Endothelial cell (in vitro differentiated cells): ENCODE results near the gene SIM2. TPM values are rescaled to one million over a fixed set of nuclear protein-coding genes. Genes with fewer than 3 reads are reported as not detected.

Experiments
- DNase-seq: peaks from one replicate; pipeline ENCODE4 v3.0.0; 2021; ENCODE audit warnings: low spot score
- H3K27ac Mint-ChIP-seq: one replicate; pipeline ENCODE4 v1.8.0; 2021; ENCODE audit warnings: mixed read lengths, inconsistent platforms; ENCODE audit not compliant: unreplicated experiment
- H3K27me3 Mint-ChIP-seq: one replicate; pipeline ENCODE4 v1.8.0; 2021; ENCODE audit warnings: mild to moderate bottlenecking, moderate library complexity, mixed read lengths, inconsistent platforms; ENCODE audit not compliant: unreplicated experiment
- H3K36me3 Mint-ChIP-seq: one replicate; pipeline ENCODE4 v1.8.0; 2021; ENCODE audit warnings: mild to moderate bottlenecking, low read depth, mixed read lengths, inconsistent platforms; ENCODE audit not compliant: unreplicated experiment
- H3K4me1 Mint-ChIP-seq: one replicate; pipeline ENCODE4 v1.8.0; 2021; ENCODE audit warnings: mild to moderate bottlenecking, mixed read lengths, inconsistent platforms; ENCODE audit not compliant: unreplicated experiment
- H3K4me3 Mint-ChIP-seq: one replicate; pipeline ENCODE4 v1.8.0; 2021; ENCODE audit warnings: mild to moderate bottlenecking, mixed read lengths, inconsistent platforms; ENCODE audit not compliant: unreplicated experiment
- H3K9me3 Mint-ChIP-seq: one replicate; pipeline ENCODE4 v1.8.0; 2021; ENCODE audit warnings: mixed read lengths, inconsistent platforms; ENCODE audit not compliant: unreplicated experiment
- total RNA-seq: library from RNA; stranded (reverse); fragmentation: NEBNext Ultra II Directional; extraction: Animal tissue kit (Norgen Biotek cat#: 25700); gene quantifications from one replicate; pipeline ENCODE4 v1.2.1, GENCODE V29; 2021; ENCODE audit not compliant: unreplicated experiment
- TF ChIP-seq, protein P1 (sequence below): fragments of 200-600 bp; sonication (generic); IDR thresholded peaks from one replicate; pipeline ENCODE4 v1.5.0; 2021; ENCODE audit warnings: antibody characterized with exemption; ENCODE audit not compliant: unreplicated experiment

The SIM2 gene
- total RNA-seq, 1 donor from 2014 or later, result 17.1 TPM

DNA sequence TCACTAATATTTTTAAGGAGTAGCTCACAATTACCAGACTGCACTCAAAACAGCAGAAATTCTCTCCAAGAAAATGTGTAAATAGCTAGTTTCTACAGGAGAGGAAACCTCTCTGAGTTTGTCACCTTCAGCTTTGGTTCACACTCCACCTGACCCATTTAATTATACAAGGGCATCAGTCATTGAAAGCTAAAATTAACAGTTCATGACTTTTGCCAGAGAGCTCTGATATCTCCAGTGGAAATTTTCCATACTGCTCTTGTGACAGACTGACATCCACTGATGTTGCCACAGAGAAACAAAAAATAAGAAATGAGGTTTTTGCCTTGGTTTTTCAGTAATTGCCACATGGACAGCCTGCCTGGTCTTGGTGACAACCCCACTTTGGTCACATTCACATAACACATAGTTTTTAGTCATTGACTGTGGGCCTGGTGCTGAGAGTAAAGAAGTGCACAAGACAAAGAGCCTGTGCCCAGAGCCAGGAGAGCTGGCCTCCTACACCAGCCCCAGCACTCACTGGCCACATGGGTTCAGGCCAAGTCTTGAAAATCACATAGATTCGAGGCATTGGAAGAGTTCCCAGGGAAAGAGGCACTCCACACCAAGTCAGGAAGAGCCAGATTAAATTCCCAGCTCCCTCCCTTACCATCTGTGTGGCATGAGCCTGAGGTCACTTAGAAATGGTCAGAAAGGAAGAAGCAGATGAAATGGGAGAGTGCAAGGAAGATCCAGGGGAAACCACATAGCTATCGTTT lies 13.8 kb upstream of the SIM2 start:
- no peaks in the 10 kb centered on the region for H3K4me1 Mint-ChIP-seq
- no peaks in the 10 kb centered on the region for H3K9me3 Mint-ChIP-seq
- no peak overlapping the region for H3K4me3 Mint-ChIP-seq
- TF ChIP-seq, protein P1, sequence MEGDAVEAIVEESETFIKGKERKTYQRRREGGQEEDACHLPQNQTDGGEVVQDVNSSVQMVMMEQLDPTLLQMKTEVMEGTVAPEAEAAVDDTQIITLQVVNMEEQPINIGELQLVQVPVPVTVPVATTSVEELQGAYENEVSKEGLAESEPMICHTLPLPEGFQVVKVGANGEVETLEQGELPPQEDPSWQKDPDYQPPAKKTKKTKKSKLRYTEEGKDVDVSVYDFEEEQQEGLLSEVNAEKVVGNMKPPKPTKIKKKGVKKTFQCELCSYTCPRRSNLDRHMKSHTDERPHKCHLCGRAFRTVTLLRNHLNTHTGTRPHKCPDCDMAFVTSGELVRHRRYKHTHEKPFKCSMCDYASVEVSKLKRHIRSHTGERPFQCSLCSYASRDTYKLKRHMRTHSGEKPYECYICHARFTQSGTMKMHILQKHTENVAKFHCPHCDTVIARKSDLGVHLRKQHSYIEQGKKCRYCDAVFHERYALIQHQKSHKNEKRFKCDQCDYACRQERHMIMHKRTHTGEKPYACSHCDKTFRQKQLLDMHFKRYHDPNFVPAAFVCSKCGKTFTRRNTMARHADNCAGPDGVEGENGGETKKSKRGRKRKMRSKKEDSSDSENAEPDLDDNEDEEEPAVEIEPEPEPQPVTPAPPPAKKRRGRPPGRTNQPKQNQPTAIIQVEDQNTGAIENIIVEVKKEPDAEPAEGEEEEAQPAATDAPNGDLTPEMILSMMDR, result no peak
- H3K36me3 Mint-ChIP-seq, result no peaks in the 10 kb centered on the region
- H3K27ac Mint-ChIP-seq, result no peak overlapping the region
- DNase-seq, result no peak
- H3K27me3 Mint-ChIP-seq, result peaks cover 8% of the 10 kb centered on the region

GRCh38 chr21:36686955-36687354 lies 12.0 kb upstream of the SIM2 start:
- Mint-ChIP-seq H3K36me3 (no peaks in the 10 kb centered on the region), H3K4me3 (no peak overlapping the region), H3K27ac (no peak overlapping the region), H3K27me3 (peaks cover 12% of the 10 kb centered on the region), H3K9me3 (no peaks in the 10 kb centered on the region), H3K4me1 (peaks cover 5% of the 10 kb centered on the region)
- TF ChIP-seq, protein P1, result no peak
- DNase-seq, result no peak

DNA sequence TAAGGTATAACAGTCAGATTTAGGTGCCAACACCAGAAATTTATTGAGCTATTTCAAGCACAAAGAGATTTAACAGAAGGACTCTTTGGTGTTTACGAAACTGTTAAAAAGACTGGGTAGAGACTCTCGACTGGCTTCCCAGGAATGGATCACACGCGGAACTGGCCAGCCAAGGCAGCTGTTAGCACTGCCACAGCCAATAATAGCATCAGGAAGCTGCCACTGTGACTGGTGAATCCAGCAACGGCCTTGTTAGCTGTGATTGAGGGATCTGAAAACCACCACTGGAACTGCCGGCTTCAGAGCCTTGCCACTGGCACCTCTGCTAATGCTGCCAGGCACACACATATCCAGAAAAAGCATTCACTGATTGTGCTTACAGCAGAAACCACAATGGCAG lies 10.6 kb upstream of the SIM2 start:
- DNase-seq, result no peak
- Mint-ChIP-seq H3K4me1 (peaks cover 12% of the 10 kb centered on the region), H3K27me3 (peaks cover 19% of the 10 kb centered on the region), H3K36me3 (no peaks in the 10 kb centered on the region), H3K9me3 (no peaks in the 10 kb centered on the region), H3K27ac (no peak overlapping the region), H3K4me3 (no peak overlapping the region)
- TF ChIP-seq, protein P1, result no peak

GRCh38 chr21:36689324-36689723 lies 9.6 kb upstream of the SIM2 start:
- TF ChIP-seq, protein P1, result no peak
- H3K4me1 Mint-ChIP-seq, result peaks cover 15% of the 10 kb centered on the region

GRCh38 chr21:36690628-36691554 lies 8.0 kb upstream of the SIM2 start:
- Mint-ChIP-seq H3K27me3 (peaks cover 32% of the 10 kb centered on the region), H3K9me3 (no peaks in the 10 kb centered on the region), H3K4me1 (peaks cover 21% of the 10 kb centered on the region), H3K36me3 (no peaks in the 10 kb centered on the region), H3K4me3 (no peak overlapping the region), H3K27ac (no peak overlapping the region)
- TF ChIP-seq, protein P1, result no peak
- DNase-seq, result no peak

More at GRCh38 chr21:36689324-36689723, 9.6 kb upstream of the SIM2 start:
- no peak for DNase-seq
- no peak overlapping the region for H3K27ac Mint-ChIP-seq
- H3K36me3 Mint-ChIP-seq, result no peaks in the 10 kb centered on the region
- H3K9me3 Mint-ChIP-seq, result no peaks in the 10 kb centered on the region
- H3K4me3 Mint-ChIP-seq, result no peak overlapping the region
- H3K27me3 Mint-ChIP-seq, result peaks cover 25% of the 10 kb centered on the region
